Measurements from ENCODE around the gene DNAAF6.

Gene DNAAF6

GRCh38 chrX:107226757-107227156 lies 20.3 kb downstream of the DNAAF6 start:
- Histone ChIP-seq H3K4me3 (ENCODE audit: insufficient read length, low read depth) (no peak overlapping the region), H3K4me1 (ENCODE audit: insufficient read depth, insufficient read length) (no peaks in the 10 kb centered on the region), H3K36me3 (ENCODE audit: insufficient read depth, insufficient read length, low read length) (no peaks in the 10 kb centered on the region), H3K9me3 (ENCODE audit: insufficient read depth, low read length) (no peaks in the 10 kb centered on the region), H3K27me3 (ENCODE audit: insufficient read depth, insufficient read length) (no peaks in the 10 kb centered on the region), H3K9ac (ENCODE audit: insufficient read length, low read depth) (no peak overlapping the region)
- no peak for TF ChIP-seq SUZ12 (IDR thresholded peaks at IDR 0.05; ENCODE audit: extremely low read depth, insufficient read depth, insufficient read length)
- TF ChIP-seq ZNF274 (IDR thresholded peaks at IDR 0.05; ENCODE audit: low read depth, low read length): no peak
- no peak for TF ChIP-seq YY1 (IDR thresholded peaks at IDR 0.05; ENCODE audit: insufficient read depth, insufficient read length)
- DNase-seq (ENCODE audit: low read depth, low spot score): no peak

GRCh38 chrX:107227780-107228485 lies 21.5 kb downstream of the DNAAF6 start:
- DNase-seq (ENCODE audit: low read depth, low spot score): no peak
- TF ChIP-seq YY1 (IDR thresholded peaks at IDR 0.05; ENCODE audit: insufficient read depth, insufficient read length): no peak
- no peak for TF ChIP-seq SUZ12 (IDR thresholded peaks at IDR 0.05; ENCODE audit: extremely low read depth, insufficient read depth, insufficient read length)
- Histone ChIP-seq H3K27me3 (ENCODE audit: insufficient read depth, insufficient read length) (no peaks in the 10 kb centered on the region), H3K4me1 (ENCODE audit: insufficient read depth, insufficient read length) (no peaks in the 10 kb centered on the region), H3K9me3 (ENCODE audit: insufficient read depth, low read length) (no peaks in the 10 kb centered on the region), H3K4me3 (ENCODE audit: insufficient read length, low read depth) (no peak overlapping the region), H3K36me3 (ENCODE audit: insufficient read depth, insufficient read length, low read length) (no peaks in the 10 kb centered on the region), H3K9ac (ENCODE audit: insufficient read length, low read depth) (no peak overlapping the region)

GRCh38 chrX:107228486-107228819 lies 22.0 kb downstream of the DNAAF6 start:
- H3K9me3 ChIP-seq (ENCODE audit: insufficient read depth, low read length): no peaks in the 10 kb centered on the region
- DNase-seq (ENCODE audit: low read depth, low spot score): no peak
- no peak overlapping the region for H3K4me3 ChIP-seq (ENCODE audit: insufficient read length, low read depth)
- TF ChIP-seq SUZ12 (IDR thresholded peaks at IDR 0.05; ENCODE audit: extremely low read depth, insufficient read depth, insufficient read length) (no peak), YY1 (IDR thresholded peaks at IDR 0.05; ENCODE audit: insufficient read depth, insufficient read length) (no peak), ZNF274 (IDR thresholded peaks at IDR 0.05; ENCODE audit: low read depth, low read length) (no peak)
- H3K36me3 ChIP-seq (ENCODE audit: insufficient read depth, insufficient read length, low read length): no peaks in the 10 kb centered on the region
- H3K27me3 ChIP-seq (ENCODE audit: insufficient read depth, insufficient read length): no peaks in the 10 kb centered on the region
- no peaks in the 10 kb centered on the region for H3K4me1 ChIP-seq (ENCODE audit: insufficient read depth, insufficient read length)
- H3K9ac ChIP-seq (ENCODE audit: insufficient read length, low read depth): no peak overlapping the region

- DNase-seq (ENCODE audit: low read depth, low spot score): no peak
- Histone ChIP-seq H3K36me3 (ENCODE audit: insufficient read depth, insufficient read length, low read length) (no peaks in the 10 kb centered on the region), H3K27me3 (ENCODE audit: insufficient read depth, insufficient read length) (no peaks in the 10 kb centered on the region), H3K4me1 (ENCODE audit: insufficient read depth, insufficient read length) (no peaks in the 10 kb centered on the region), H3K4me3 (ENCODE audit: insufficient read length, low read depth) (no peak overlapping the region), H3K9me3 (ENCODE audit: insufficient read depth, low read length) (no peaks in the 10 kb centered on the region; the same call in 1 of the 2 replicates), H3K9ac (ENCODE audit: insufficient read length, low read depth) (no peak overlapping the region)
- TF ChIP-seq ZNF274 (IDR thresholded peaks at IDR 0.05; ENCODE audit: low read depth, low read length) (no peak), YY1 (IDR thresholded peaks at IDR 0.05; ENCODE audit: insufficient read depth, insufficient read length) (no peak), SUZ12 (IDR thresholded peaks at IDR 0.05; ENCODE audit: extremely low read depth, insufficient read depth, insufficient read length) (no peak)
Measured at GRCh38 chrX:107272431-107272921, 66.1 kb downstream of the DNAAF6 start.

- Histone ChIP-seq H3K4me1 (ENCODE audit: insufficient read depth, insufficient read length) (no peaks in the 10 kb centered on the region), H3K9ac (ENCODE audit: insufficient read length, low read depth) (no peak overlapping the region), H3K9me3 (ENCODE audit: insufficient read depth, low read length) (no peaks in the 10 kb centered on the region; the same call in 1 of the 2 replicates), H3K4me3 (ENCODE audit: insufficient read length, low read depth) (no peak overlapping the region), H3K36me3 (ENCODE audit: insufficient read depth, insufficient read length, low read length) (no peaks in the 10 kb centered on the region), H3K27me3 (ENCODE audit: insufficient read depth, insufficient read length) (no peaks in the 10 kb centered on the region)
- TF ChIP-seq SUZ12 (IDR thresholded peaks at IDR 0.05; ENCODE audit: extremely low read depth, insufficient read depth, insufficient read length) (no peak), YY1 (IDR thresholded peaks at IDR 0.05; ENCODE audit: insufficient read depth, insufficient read length) (no peak), ZNF274 (IDR thresholded peaks at IDR 0.05; ENCODE audit: low read depth, low read length) (no peak)
- DNase-seq (ENCODE audit: low read depth, low spot score): no peak
Measured at GRCh38 chrX:107273795-107274194, 67.4 kb downstream of the DNAAF6 start.

- H3K4me3 ChIP-seq (ENCODE audit: insufficient read length, low read depth): no peak overlapping the region
- H3K9ac ChIP-seq (ENCODE audit: insufficient read length, low read depth): no peak overlapping the region
- H3K4me1 ChIP-seq (ENCODE audit: insufficient read depth, insufficient read length): no peaks in the 10 kb centered on the region
- no peak for TF ChIP-seq ZNF274 (IDR thresholded peaks at IDR 0.05; ENCODE audit: low read depth, low read length)
- no peak for TF ChIP-seq SUZ12 (IDR thresholded peaks at IDR 0.05; ENCODE audit: extremely low read depth, insufficient read depth, insufficient read length)
- TF ChIP-seq YY1 (IDR thresholded peaks at IDR 0.05; ENCODE audit: insufficient read depth, insufficient read length): no peak
- no peaks in the 10 kb centered on the region for H3K9me3 ChIP-seq (ENCODE audit: insufficient read depth, low read length)
- H3K27me3 ChIP-seq (ENCODE audit: insufficient read depth, insufficient read length): no peaks in the 10 kb centered on the region
- DNase-seq (ENCODE audit: low read depth, low spot score): no peak
- H3K36me3 ChIP-seq (ENCODE audit: insufficient read depth, insufficient read length, low read length): no peaks in the 10 kb centered on the region
Measured at GRCh38 chrX:107288676-107289075, 82.3 kb downstream of the DNAAF6 start.

- TF ChIP-seq ZNF274 (IDR thresholded peaks at IDR 0.05; ENCODE audit: low read depth, low read length): no peak
- TF ChIP-seq SUZ12 (IDR thresholded peaks at IDR 0.05; ENCODE audit: extremely low read depth, insufficient read depth, insufficient read length): no peak
- TF ChIP-seq YY1 (IDR thresholded peaks at IDR 0.05; ENCODE audit: insufficient read depth, insufficient read length): no peak
Measured at GRCh38 chrX:107290019-107290418, 83.6 kb downstream of the DNAAF6 start.

More at GRCh38 chrX:107290019-107290418, 83.6 kb downstream of the DNAAF6 start:
- Histone ChIP-seq H3K36me3 (ENCODE audit: insufficient read depth, insufficient read length, low read length) (no peaks in the 10 kb centered on the region), H3K4me1 (ENCODE audit: insufficient read depth, insufficient read length) (no peaks in the 10 kb centered on the region), H3K4me3 (ENCODE audit: insufficient read length, low read depth) (no peak overlapping the region), H3K27me3 (ENCODE audit: insufficient read depth, insufficient read length) (no peaks in the 10 kb centered on the region), H3K9ac (ENCODE audit: insufficient read length, low read depth) (no peak overlapping the region), H3K9me3 (ENCODE audit: insufficient read depth, low read length) (no peaks in the 10 kb centered on the region)
- no peak for DNase-seq (ENCODE audit: low read depth, low spot score)
